ENCODE measurements around the gene B3GALT5.

The B3GALT5 gene

GRCh38 chr21:39707316-39707715 lies 94.6 kb downstream of the B3GALT5 start:
- no peak for DNase-seq

DNA sequence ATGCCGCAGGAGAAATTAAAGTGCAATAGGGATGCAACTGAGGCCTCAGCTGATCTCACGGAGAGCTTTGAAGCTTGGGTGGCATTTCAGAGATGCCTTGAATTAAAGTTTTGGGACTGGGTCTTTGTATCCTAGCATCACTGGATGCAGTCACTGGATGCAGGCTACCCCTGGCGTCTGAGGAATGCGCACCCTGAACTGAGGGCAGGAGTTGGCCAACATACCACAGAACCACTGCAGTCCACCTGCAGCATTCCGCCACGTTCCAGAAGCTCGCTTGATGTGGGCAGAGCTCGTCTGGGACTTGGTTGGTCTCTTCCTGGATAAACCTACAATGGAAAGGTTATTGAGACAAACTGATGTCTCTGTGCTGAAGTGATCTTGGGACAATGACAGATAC lies 98.1 kb downstream of the B3GALT5 start:
- DNase-seq, result no peak

- no peak for DNase-seq
These were observed 99.5 kb downstream of the B3GALT5 start for GRCh38 chr21:39712273-39712672.

- DNase-seq, result no peak
These were observed 100.2 kb downstream of the B3GALT5 start for GRCh38 chr21:39712976-39713375.

GRCh38 chr21:39713905-39714304 lies 101.2 kb downstream of the B3GALT5 start:
- no peak for DNase-seq

DNA sequence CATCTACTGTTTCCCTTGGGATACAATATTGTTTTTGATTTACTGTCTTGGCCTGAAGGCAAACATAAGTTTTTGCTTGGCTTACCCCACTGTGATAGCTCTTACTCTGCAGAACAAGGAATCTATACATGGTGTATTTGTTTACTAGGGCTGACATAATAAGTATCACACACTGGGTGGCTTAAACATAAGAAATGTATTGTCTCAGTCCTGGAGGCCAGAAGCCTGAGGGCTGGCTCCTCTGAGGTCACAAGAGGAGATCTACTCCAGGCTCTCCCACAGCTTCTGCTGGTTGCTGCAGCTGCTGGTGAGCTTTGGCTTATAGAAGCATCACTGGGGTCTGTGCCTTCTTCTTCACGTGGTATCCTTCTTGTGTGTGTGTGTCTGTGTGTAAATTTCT lies 101.6 kb downstream of the B3GALT5 start:
- DNase-seq, result no peak

DNA sequence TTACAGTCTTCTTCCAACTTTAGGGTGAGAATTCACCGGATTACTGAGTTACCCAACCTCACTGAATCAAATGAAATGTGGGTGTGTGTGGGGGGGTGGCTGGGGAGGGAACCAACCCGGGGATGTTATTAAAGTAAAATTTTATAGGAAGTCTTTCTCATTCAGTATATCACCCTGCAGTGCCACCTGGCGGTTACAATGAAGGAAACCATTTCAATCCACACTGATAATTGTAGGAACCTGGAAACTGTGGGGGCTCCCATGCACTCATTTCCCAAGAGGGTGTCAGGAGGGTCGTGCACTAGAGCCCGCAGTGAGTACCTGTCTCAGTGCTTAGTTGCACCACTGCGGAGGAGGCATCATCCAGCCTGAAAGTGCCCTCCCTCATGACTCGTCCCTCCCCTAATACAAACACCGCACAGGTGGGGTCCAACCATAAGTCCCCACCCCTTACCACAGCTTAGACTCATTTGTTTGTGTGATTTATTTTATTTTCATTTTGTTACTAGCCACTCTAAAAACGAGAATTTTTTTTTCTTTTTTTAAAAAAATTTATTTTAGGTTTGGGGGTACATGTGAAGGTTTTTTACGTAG lies 103.2 kb downstream of the B3GALT5 start:
- peak; percentile 3 to 33 for DNase-seq

GRCh38 chr21:39720126-39720778 lies 107.5 kb downstream of the B3GALT5 start:
- DNase-seq, result no peak

DNA sequence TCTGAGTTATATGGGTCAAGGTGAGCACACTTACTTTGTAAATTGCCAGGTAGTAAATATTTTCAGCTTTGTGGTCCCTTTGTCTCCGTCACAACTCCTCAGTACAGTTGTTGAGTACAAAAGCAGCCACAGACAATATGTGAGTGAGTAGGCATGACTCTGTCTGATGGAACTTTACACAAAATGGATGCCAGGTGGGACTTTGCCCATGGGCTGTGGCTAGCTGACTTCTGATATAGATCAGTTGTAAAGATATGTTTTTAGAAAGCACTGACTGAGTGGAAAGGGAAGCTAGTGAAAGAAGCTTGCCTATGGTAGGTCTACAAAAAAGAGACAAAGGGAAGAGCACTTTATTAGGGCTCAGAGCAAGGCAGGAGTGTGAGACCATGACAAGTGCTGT lies 109.1 kb downstream of the B3GALT5 start:
- DNase-seq, result no peak
